Retina (tissue), 1 donor: ENCODE measurements around the gene PNMA8B.
"Not testable (repeated sequence)": the region's sequence is repeated elsewhere in the genome, so short reads cannot be mapped to it uniquely, and the experiment has no call there.

ENCODE experiments used
- DNase-seq: peaks from one replicate; pipeline ENCODE4 v3.0.0-alpha.2; 2016

PNMA8B gene

GRCh38 chr19:46513461-46514236 is 18.0 kb upstream of the PNMA8B start:
- DNase-seq: peak; percentile 88

- no peak for DNase-seq
These were observed 15.6 kb upstream of the PNMA8B start for GRCh38 chr19:46511237-46511636.

- no peak for DNase-seq
These were observed 12.5 kb upstream of the PNMA8B start for GRCh38 chr19:46508206-46508605.

- DNase-seq: peak; percentile 44
These were observed 8.3 kb upstream of the PNMA8B start for GRCh38 chr19:46503848-46504453.

- DNase-seq: no peak
These were observed 7.2 kb upstream of the PNMA8B start for GRCh38 chr19:46502891-46503290.

GRCh38 chr19:46499692-46500091 is 4.0 kb upstream of the PNMA8B start:
- DNase-seq: no peak

- no peak for DNase-seq
These were observed 2.1 kb upstream of the PNMA8B start for GRCh38 chr19:46497773-46498172.

GRCh38 chr19:46496886-46497285 is 1.2 kb upstream of the PNMA8B start:
- not testable (repeated sequence) for DNase-seq

- DNase-seq: no peak
These were observed 637 bp upstream of the PNMA8B start for GRCh38 chr19:46496304-46496703.

GRCh38 chr19:46494941-46495785 is 504 bp downstream of the PNMA8B start:
- DNase-seq: no peak

GRCh38 chr19:46494146-46494940 is 1.3 kb downstream of the PNMA8B start:
- DNase-seq: peak; percentile 49

- DNase-seq: peak; percentile 67
These were observed 2.2 kb downstream of the PNMA8B start for GRCh38 chr19:46493236-46494145.

GRCh38 chr19:46492841-46493235 is 2.8 kb downstream of the PNMA8B start:
- DNase-seq: no peak

GRCh38 chr19:46491975-46492682 is 3.5 kb downstream of the PNMA8B start:
- DNase-seq: peak; percentile 24

- DNase-seq: no peak
These were observed 4.9 kb downstream of the PNMA8B start for GRCh38 chr19:46490774-46491173.

- peak; percentile 77 for DNase-seq
These were observed 6.0 kb downstream of the PNMA8B start for GRCh38 chr19:46489445-46490272.

- DNase-seq: peak; percentile 12
These were observed 7.1 kb downstream of the PNMA8B start for GRCh38 chr19:46488551-46488950.

- peak; percentile 95 for DNase-seq
These were observed 7.7 kb downstream of the PNMA8B start for GRCh38 chr19:46487802-46488445.

- peak; percentile 15 for DNase-seq
These were observed 8.4 kb downstream of the PNMA8B start for GRCh38 chr19:46487178-46487801.
